ENCODE results near the gene ADAMTS19.
"Not testable (repeated sequence)": the region's sequence is repeated elsewhere in the genome, so short reads cannot be mapped to it uniquely, and the experiment has no call there.

The ADAMTS19 gene

DNA sequence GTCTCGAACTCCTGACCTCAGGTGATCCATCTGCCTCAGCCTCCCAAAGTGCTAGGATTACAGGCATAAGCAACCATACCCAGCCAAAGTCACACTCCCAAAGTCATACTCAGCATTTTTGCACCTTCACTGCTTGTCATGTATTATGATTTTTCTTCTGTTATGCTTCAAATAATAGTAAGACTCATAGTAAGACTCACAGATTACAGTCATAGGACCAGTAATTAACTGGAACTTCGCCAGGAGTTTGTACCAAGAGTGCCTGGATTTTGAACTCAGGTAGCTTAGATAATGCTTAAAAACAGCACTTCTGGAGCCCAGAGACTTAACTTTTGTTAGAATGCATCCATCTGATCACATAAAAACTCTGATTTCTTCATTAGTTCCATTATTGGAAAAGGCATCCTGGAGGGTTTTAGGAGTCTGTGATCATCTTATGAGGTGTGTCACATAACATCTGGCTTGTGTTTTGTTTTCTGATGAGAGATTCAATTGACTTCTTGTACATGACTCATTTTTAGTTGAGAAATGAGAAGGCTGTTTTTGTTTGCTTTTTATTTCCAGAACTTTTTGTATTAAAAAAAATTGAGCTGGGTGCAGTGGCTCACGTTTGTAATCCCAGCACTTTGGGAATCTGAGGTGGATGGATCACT lies 131.5 kb downstream of the ADAMTS19 start:
- DNase-seq: no peak

DNA sequence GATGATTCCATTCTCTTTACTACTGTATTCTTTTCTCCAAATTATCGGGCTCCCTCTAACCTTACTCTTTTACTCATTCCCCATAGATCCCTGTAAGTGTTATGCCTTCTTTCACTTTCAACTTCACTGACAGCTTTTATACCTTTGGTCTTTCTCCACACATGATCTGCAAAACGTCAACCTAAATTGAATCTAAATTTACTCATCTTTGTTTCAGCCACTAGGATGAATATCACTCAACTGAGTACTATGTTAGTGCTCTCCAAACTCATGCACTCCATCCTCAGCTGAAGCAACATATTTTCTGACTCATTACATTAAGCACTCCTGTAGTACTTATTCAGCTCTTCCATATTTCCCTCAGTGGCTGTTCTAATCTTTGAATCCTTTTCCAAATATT lies 133.4 kb downstream of the ADAMTS19 start:
- DNase-seq: no peak

DNA sequence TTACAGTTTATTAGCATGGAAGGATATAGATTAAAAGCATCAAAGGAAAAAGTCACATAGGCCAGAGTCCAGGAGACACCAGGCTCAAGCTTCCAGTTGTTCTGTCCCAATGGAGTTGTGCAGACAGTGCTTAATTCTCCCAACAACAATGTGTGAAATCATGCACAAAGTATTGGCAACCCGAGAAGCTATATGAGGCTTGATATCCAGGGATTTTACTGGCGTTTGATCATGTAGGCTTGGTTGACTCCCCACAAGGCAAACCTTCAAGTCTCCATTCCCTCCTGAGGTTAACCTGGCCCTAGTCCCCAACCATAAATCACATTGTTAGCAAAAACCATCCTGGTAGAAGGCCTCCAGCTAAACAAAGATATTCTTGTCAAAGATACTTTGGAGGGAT lies 141.5 kb downstream of the ADAMTS19 start:
- no peak for DNase-seq

DNA sequence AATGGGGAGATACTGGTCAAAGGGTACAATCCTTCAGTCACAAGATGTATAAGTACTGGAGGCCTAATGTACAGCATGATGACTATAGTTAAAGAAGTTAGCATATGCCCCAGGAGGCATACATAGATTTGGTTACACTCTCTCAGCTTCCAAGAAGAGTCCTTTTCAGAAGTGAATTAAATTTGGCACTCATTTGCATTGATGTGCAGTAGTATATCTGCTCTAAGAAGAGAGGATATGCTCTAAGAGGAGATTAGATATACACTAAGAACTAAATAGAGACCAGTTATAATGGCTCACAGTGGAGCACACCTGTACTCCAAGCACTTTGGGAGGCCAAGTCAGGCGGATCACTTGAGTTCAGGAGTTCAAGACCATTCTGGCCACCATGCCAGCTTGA lies 148.3 kb downstream of the ADAMTS19 start:
- DNase-seq: no peak

DNA sequence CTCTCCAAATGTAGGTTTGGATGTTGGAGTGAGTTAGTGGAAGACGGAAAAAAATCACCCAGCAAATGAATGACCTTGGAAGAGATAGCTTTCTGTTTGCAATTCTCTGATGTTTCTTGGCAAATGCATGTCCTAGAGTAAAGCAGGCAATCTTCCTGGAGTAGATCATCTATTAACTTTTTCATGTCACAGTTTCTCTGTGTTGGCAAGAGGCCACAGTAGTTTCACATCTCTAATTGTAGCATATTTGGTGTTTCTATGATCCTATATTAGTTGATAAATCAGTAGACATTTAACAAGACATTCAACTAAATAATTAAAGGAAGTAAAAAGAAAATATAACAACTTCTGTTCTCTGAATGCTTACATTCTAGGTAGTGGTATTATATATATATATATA lies 149.6 kb downstream of the ADAMTS19 start:
- DNase-seq: no peak

DNA sequence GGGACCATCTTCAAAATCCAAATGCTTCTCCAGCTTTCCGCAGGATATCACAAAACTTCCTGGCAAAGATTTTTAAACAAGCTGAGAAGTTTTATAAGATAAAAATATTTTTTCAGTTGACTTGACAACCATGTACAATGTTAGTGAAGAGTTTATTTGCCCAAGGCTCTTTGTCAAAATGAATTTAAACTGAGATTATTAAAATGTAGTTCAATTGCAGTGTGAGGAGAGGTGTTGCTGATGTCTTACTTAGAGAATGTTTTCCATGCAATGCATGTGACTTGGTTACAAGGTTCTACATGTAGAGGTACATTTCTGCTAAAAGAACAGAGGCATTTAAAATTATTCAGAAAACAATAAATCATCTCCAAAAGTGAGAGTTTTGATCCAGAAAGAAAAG lies 156.4 kb downstream of the ADAMTS19 start:
- no peak for DNase-seq

DNA sequence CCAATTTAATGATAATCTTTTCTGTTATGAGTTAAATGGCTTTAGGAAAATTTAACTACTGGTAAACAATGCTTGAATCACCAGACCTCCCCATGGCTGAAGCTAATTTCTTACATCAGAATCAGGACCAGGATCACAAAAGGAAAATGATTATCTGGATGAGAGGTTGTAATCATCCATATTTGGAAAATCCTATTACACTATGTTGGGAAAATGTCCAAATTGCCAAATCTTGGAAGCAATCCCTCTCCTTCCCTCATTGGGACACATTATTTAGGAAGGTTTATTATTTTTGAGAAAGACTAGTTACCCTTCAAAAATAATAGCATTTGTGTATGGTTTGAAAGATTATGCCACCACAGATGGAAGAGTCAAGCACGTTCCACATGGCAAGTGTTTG lies 157.1 kb downstream of the ADAMTS19 start:
- no peak for DNase-seq

DNA sequence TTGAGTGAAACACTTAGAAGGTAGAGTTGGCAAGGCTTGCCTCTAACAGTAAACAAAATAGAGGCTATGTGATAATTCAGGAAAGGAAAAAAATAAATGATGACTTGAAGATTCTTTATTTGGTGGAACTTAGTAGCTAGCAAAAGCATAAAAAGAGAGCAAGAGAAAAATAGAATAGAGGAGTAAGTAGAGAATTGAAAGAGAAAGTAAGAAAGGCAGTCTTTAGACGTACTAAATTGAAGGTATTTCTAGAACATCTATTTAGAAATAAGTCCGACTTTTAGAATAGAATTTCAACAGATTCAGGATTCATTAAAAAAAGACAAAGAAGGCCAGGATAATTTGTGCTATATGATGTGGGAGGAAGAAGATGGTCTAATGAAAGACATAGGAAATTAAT lies 159.7 kb downstream of the ADAMTS19 start:
- DNase-seq: no peak

DNA sequence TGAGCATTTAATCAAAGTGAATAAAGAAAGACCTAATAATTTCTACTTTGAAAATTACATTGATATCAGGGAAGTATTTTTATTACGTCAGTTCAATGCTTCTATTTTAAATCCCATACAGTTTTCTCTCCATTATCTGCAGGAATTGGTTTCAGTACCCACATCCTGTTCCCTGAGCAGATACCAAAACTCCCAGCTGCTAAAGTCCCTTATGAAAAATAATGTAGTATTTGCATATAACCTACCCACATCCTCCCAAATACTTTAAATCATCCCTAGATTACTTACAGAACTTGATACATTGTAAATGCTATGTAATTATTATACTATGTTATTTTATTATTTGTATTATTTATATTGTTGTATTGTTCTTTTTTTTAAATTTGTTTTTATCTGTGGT lies 162.4 kb downstream of the ADAMTS19 start:
- DNase-seq: no peak

DNA sequence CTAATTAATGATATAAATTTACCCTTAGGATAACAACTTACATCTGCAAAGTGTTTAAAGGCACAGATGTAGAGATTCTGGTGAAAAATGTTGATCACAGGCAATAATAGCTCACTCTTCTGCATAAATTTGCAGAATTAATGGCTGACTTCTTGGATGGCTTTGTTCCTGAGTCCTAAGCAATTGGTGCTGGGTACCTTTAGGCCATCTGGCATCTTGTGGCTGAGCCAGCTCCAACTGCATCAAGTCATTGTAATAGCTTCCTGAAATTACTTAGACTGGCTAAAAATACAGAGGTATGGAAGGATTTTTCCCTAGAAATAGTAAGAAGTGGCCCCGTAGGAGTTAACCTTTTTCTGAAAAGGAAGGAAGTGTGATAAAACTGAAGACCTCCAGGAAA lies 169.5 kb downstream of the ADAMTS19 start:
- no peak for DNase-seq

DNA sequence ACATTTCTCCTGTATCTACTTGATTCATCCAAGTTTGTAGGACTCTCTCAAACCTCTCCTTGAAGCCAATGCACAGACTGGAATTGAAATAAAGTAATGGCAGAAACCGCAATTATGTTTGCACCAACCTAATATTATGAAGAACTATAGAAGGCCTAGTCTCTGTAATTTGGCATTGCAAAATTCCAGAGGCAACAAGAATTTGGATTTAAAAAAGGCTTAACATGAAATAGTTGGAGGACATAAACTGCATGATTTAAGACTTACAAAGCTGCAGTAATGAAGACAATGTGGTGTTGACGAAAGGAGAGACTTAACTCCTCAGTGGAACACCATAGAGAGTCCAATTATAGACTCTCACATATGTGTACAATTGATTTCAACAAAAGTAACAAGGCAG lies 170.0 kb downstream of the ADAMTS19 start:
- DNase-seq: no peak

DNA sequence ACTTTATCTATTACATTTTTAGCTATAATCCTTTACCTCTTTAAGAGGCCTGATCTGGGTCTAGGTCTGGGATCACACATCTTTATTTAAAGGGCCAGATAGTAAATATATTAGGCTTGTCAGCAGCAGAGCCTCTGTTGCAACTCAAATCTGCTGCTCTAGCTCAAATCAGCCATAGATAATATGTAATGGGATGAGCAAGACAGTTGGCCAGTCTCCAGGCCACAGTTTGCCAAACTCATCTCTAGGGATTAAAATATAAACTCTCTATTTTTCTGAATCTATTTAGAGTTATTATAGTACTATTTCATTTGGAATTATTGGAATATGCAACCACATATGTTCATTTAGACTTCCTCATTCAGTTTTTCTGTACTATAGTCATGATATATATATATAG lies 171.9 kb downstream of the ADAMTS19 start:
- no peak for DNase-seq

DNA sequence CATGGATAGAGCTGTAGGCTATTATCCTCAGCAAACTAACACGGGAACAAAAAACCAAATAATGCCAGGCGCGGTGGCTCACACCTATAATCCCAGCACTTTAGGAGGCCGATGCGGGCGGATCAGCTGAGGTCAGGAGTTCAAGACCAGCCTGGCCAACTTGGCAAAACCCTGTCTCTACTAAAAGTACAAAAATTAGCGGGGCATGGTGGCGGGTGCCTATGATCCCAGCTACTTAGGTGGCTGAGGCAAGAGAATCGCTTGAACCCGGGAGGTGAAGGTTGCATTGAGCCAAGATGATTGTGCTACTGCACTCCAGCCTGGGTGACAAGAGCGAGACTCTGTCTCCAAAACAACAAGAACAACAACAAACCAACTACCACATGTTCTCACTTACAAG lies 177.4 kb downstream of the ADAMTS19 start:
- not testable (repeated sequence) for DNase-seq

DNA sequence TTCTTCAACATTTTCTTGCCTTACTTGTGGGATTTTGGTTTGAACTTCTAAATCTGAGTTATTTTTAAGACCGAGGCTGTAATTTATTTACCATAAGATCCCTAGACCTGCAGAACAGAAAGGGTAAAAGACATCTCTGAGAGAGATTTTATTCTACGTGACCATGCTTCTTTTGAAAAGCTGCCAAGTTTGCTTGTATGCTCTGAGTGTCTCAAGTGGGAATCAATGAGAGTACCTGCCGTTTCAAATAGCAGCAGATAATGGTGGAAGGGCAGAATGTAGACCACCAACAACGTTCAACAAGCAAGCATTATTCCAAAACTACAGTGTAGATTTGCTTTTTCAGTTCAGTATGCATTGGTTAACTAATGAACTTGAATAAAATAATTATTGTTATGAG lies 179.2 kb downstream of the ADAMTS19 start:
- DNase-seq: no peak

DNA sequence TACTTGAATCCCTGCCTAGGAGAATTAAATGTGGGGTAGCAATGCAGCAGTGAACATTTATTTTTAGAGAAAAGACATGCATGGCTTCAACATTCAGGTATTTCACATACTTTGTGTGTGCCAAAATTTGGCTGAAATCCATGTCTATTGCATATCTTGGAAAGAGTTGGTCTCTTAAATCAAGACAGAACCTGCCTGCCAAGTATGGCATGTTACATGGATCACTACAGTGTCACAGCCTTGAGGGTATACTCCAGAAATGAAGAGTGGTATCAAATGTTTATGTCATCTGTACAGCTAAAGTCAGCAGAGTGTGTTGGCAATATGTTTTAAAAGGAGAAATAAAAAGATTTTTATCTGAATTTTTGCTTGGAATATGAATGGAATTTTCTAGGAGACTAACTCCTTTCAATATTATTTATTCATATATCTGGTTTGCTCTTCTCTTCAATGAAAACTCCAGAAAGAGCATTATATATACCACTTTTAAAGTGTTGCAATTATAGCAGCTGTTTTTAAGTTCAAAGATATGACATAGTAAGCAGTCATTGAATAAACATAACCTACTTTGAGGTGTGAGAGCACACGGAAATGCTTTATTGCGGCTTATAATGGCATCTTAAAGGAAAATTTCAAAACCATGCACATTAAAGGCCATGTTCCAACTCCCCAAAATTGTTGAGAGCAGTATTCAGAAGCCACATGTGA lies 192.4 kb downstream of the ADAMTS19 start:
- no peak for DNase-seq

DNA sequence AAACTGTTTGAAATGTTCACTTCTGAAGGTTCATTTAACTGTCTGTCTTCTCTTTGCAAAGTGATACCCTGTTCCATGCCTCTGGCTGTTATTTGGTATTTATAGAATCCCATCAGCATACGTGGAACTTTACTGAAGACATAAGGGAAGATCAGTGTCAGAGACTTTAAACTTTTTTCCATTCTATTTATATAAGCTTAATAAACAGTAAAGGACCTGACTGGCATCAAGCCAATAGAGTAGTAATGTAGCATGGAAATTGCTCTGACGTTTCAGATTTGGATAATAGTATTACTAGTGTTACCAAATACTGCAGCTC lies 192.9 kb downstream of the ADAMTS19 start:
- no peak for DNase-seq

DNA sequence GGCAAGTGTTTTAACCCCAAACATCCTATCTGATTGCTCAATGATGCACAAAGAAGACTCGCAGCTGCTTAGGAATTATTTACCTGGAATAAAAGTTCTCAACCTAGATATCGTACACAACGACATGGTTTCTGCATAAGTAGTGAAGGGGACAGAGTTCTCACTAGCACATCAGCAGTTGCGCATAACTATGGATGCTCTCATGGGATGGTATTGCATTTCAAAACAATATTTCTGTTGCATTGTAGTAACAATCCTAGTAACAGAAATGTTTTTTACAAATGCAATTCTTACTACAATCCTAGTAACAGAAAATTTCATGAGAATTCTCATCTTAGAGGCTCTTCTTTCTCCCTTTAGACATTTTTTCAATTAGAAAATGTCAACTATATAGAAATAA lies 193.3 kb downstream of the ADAMTS19 start:
- no peak for DNase-seq

DNA sequence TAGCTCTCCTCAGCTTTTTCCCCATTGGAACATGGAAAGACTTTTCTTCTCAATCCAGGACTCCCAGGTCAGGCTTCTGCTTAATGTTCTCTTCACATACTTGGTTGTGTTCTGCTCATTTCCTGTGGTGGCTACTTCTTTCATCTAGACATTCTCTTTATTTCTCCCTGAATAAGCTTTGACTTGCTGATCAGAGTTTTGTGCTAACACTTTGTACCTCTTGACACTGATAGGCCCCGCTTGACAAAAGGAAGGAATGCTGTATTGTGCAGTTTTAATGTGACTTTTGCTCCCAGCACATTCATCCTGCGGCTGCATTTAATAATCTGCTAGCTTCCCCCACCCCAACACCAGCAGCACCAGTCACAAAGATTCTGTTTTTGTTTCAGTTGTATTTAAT lies 196.9 kb downstream of the ADAMTS19 start:
- DNase-seq: no peak

DNA sequence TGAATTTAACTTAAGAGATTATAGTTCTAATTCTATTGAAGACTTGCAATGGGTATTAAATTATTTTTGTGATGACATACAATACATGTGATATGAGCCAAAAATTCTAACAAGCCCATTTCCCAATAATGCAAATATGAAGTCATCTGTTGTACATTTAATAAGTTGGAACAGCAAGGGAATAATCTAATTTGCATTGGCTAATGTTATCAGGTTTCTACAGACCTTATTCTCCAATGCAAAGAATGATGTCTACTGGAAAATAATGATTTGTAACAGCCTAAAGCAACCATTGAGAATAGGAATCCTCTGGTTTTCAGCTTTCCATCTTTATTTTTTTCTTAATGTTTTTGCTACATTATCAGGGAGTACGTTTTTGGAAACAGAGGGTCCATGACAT lies 198.7 kb downstream of the ADAMTS19 start:
- DNase-seq: no peak

DNA sequence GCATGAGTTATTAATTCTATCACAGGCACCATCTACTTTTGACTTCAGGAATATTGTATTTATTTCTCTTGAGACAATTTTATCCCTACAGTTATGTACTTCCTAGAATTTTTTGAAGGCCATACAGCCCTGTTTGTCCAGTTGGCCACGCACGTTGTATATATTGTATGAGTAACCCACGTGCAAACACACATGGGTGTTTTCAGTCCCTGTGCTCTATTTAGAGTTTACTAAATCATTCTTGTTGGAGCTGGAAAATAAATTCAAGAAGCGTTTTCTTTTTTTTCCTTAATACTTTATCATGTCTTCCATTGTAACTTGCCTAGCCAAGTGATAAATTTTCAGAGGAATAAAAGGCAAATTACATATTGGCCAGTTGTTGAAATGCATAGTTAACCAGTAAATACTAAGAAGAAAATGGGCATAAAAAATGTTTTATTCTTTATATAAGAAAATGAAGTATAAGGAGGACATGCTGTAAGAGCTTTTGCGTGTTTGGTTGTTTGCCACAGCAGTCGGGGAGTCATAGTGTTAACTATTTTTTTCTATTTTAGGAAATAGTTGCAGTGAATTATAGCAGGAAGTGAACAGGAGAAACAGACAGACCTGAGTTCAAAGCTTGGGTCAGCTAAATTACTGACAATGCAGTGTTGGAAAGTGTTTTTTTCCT lies 201.4 kb downstream of the ADAMTS19 start:
- no peak for DNase-seq

DNA sequence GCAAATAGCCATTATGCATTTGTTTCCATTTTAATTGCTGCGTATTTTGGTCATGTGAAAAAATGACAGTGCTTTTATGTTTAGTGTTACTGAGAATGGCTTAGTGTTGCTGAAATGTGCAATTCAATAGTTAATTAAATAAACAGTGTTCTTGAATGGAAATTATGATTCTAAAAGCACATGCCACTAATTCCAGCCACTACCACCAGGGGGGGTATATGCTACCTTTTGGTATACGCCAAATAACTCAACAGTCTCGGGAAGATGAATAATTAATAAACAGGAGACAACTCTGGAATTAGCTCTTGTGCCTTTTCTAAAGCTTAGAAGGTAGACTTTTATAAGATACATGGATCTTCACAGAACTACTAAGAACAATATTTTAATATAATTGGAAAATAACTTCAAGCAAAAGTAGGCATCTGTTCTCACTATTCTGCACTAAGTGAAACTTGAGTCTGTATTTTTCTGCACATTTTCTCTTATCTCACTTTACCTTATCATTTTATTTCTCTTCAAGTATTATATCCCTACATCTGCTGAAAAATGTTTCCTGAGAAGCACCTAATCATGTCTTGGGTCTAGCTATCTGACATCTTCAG lies 204.3 kb downstream of the ADAMTS19 start:
- no peak for DNase-seq

DNA sequence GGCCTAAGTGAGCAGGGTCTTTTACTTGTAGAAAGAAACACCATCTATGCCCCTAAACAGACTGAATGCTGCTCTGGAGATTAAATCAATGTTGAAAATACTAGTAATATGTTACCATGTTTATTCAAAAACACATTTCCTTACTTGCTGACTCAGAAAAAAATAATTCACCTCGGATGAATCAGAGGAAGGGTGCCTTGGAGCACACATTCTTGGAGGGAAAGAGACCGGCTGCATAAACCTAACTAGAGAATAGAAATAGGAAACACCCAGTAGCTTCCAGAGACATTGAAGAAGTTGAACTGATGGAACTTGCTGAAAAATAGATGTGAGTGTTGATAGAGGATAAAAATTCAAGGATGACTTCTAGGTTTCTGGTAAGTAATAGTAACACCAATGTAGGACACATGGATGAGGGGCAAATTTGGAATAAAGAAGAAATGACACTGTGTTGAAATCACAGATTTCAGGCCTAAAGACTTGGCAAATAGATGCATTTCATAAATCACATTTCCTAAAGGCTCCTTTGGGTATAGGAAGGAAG lies 210.9 kb downstream of the ADAMTS19 start:
- DNase-seq: no peak

DNA sequence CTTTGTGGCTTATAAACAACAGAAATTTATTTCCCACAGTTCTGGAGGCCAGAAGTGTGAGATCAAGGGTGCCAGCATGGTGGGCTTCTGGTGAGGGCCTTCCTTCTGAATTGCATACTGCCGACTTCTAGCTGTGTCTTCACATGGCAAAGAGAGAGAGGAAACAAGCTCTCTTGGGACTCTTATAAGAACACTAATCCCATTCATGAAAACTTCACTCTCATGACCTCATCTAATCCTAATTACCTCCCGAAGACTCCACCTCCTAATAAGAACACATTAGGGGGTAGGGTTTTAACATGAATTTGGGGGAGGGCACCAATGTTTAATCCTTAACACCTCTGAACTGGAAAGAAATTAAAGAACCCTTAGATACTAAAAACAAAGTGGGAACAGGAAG lies 211.9 kb downstream of the ADAMTS19 start:
- DNase-seq: no peak

DNA sequence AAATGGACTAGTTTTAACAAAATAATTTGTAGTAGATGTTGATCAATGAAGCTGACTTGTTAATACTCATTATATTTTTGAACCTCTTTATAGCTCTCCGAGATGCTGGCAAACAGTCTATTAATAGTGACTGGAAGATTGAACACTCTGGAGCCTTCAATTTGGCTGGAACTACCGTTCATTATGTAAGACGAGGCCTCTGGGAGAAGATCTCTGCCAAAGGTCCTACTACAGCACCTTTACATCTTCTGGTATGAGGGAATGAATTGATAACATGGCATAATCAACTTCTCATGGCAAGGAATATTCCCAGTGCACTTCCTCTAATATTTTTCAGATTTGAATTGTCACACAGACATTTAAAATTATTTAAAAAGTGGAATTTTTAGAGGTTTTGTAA lies 219.6 kb downstream of the ADAMTS19 start:
- DNase-seq: no peak
